Limb (tissue), 2 donors: ENCODE results near the gene APBB2.
A peak's percentile ranks its signal among the peaks of the same experiment; 100 is the strongest.

Experiments
- DNase-seq, 2 donors: peaks; one replicate each; pipeline ENCODE4 v3.0.0-alpha.2; 2016; ENCODE audit errors: extremely low spot score in 2 of 2

Gene APBB2

GRCh38 chr4:41214136-41214824 lies at the start of gene APBB2:
APBB2 (minus strand) TSS chr4:41214542; CDS start chr4:41033254, 181,288 bp downstream.
- peak; percentile 97 to 98 for DNase-seq

- no peak for DNase-seq
These were observed 47.9 kb upstream of the APBB2 start for GRCh38 chr4:41262198-41262597.

- no peak for DNase-seq
These were observed 45.9 kb upstream of the APBB2 start for GRCh38 chr4:41260116-41260733.

- DNase-seq: peak; percentile 48 to 53
These were observed 44.4 kb upstream of the APBB2 start for GRCh38 chr4:41258783-41259182.

- no peak for DNase-seq
These were observed 43.6 kb upstream of the APBB2 start for GRCh38 chr4:41257906-41258305.

GRCh38 chr4:41257257-41257901 lies 43.0 kb upstream of the APBB2 start:
- DNase-seq: peak in 1 of 2 donors; percentile 80

GRCh38 chr4:41256740-41257256 lies 42.5 kb upstream of the APBB2 start, which contains the start of gene UCHL1:
UCHL1 (plus strand) TSS chr4:41256928; CDS start chr4:41256977, 49 bp downstream.
- peak; percentile 65 to 93 for DNase-seq

- DNase-seq: peak in 1 of 2 donors; percentile 38
These were observed 41.9 kb upstream of the APBB2 start for GRCh38 chr4:41256131-41256739.

- no peak for DNase-seq
These were observed 31.6 kb upstream of the APBB2 start for GRCh38 chr4:41245983-41246382.

GRCh38 chr4:41241919-41242318 lies 27.6 kb upstream of the APBB2 start:
- DNase-seq: no peak

- no peak for DNase-seq
These were observed 22.2 kb upstream of the APBB2 start for GRCh38 chr4:41236508-41236907.

GRCh38 chr4:41236032-41236431 lies 21.7 kb upstream of the APBB2 start:
- DNase-seq: no peak

GRCh38 chr4:41232856-41233255 lies 18.5 kb upstream of the APBB2 start:
- no peak for DNase-seq

GRCh38 chr4:41232406-41232805 lies 18.1 kb upstream of the APBB2 start:
- DNase-seq: no peak

- DNase-seq: no peak
These were observed 13.6 kb upstream of the APBB2 start for GRCh38 chr4:41227902-41228301.

GRCh38 chr4:41221850-41222645 lies 7.7 kb upstream of the APBB2 start:
- DNase-seq: no peak

- DNase-seq: no peak
These were observed 5.1 kb upstream of the APBB2 start for GRCh38 chr4:41219421-41219950.

- no peak for DNase-seq
These were observed 4.4 kb upstream of the APBB2 start for GRCh38 chr4:41218703-41219102.

GRCh38 chr4:41217374-41217773 lies 3.0 kb upstream of the APBB2 start:
- no peak for DNase-seq

GRCh38 chr4:41217020-41217333 lies 2.6 kb upstream of the APBB2 start:
- no peak for DNase-seq
